A673 (cell line): ENCODE measurements around the gene SLC35F6.

Source experiments
- CTCF ChIP-seq: fragments of 300-800, 200-600 bp; sonication (generic); conservative IDR thresholded peaks from 2 replicates; pipeline ENCODE4 v1.5.1; 2017; ENCODE audit warnings: low read depth, mild to moderate bottlenecking, antibody characterized with exemption, low read length, moderate library complexity, mixed read lengths
- EZH2 ChIP-seq: fragments of 200-600 bp; sonication (generic); IDR thresholded peaks from 2 replicates; pipeline ENCODE4 v1.6.1; 2017; ENCODE audit warnings: borderline replicate concordance, low read depth, mild to moderate bottlenecking, mixed read lengths, antibody characterized with exemption, low read length; ENCODE audit not compliant: poor library complexity, severe bottlenecking

- TF ChIP-seq CTCF: no peak
- TF ChIP-seq EZH2: no peak
Observed at GRCh38 chr2:26769089-26769761, 5.1 kb downstream of the SLC35F6 start.
